Measurements from ENCODE around the gene NIN.
"Not testable (repeated sequence)": the region's sequence is repeated elsewhere in the genome, so short reads cannot be mapped to it uniquely, and the experiment has no call there.

The NIN gene

GRCh38 chr14:50704454-50705010, 126.4 kb downstream of the NIN start:
- TF ChIP-seq POU6F1 (CRISPR knock-in tag; IDR thresholded peaks at IDR 0.05; ENCODE audit: borderline replicate concordance, low read depth) (no peak), ZNF565 (CRISPR knock-in tag; conservative IDR thresholded peaks at IDR 0.05; ENCODE audit: low read depth) (no peak), ARNTL (CRISPR knock-in tag; IDR thresholded peaks at IDR 0.05; ENCODE audit: borderline replicate concordance, low read depth) (no peak), CSDC2 (CRISPR knock-in tag; IDR thresholded peaks at IDR 0.05) (no peak), ESRRG (CRISPR knock-in tag; IDR thresholded peaks at IDR 0.05) (no peak), BACH2 (CRISPR knock-in tag; IDR thresholded peaks at IDR 0.05; ENCODE audit: borderline replicate concordance) (no peak), TOX (CRISPR knock-in tag; IDR thresholded peaks at IDR 0.05; ENCODE audit: borderline replicate concordance) (no peak), RARB (CRISPR knock-in tag; IDR thresholded peaks at IDR 0.05) (no peak), GLIS3 (CRISPR knock-in tag; IDR thresholded peaks at IDR 0.05) (no peak), ZC3H10 (CRISPR knock-in tag; IDR thresholded peaks at IDR 0.05) (no peak), PPARA (CRISPR knock-in tag; IDR thresholded peaks at IDR 0.05; ENCODE audit: borderline replicate concordance) (no peak)
- TF ChIP-seq, protein P1, sequence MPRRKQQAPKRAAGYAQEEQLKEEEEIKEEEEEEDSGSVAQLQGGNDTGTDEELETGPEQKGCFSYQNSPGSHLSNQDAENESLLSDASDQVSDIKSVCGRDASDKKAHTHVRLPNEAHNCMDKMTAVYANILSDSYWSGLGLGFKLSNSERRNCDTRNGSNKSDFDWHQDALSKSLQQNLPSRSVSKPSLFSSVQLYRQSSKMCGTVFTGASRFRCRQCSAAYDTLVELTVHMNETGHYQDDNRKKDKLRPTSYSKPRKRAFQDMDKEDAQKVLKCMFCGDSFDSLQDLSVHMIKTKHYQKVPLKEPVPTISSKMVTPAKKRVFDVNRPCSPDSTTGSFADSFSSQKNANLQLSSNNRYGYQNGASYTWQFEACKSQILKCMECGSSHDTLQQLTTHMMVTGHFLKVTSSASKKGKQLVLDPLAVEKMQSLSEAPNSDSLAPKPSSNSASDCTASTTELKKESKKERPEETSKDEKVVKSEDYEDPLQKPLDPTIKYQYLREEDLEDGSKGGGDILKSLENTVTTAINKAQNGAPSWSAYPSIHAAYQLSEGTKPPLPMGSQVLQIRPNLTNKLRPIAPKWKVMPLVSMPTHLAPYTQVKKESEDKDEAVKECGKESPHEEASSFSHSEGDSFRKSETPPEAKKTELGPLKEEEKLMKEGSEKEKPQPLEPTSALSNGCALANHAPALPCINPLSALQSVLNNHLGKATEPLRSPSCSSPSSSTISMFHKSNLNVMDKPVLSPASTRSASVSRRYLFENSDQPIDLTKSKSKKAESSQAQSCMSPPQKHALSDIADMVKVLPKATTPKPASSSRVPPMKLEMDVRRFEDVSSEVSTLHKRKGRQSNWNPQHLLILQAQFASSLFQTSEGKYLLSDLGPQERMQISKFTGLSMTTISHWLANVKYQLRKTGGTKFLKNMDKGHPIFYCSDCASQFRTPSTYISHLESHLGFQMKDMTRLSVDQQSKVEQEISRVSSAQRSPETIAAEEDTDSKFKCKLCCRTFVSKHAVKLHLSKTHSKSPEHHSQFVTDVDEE (CRISPR knock-in tag; IDR thresholded peaks at IDR 0.05): no peak
- TF ChIP-seq, protein P2, sequence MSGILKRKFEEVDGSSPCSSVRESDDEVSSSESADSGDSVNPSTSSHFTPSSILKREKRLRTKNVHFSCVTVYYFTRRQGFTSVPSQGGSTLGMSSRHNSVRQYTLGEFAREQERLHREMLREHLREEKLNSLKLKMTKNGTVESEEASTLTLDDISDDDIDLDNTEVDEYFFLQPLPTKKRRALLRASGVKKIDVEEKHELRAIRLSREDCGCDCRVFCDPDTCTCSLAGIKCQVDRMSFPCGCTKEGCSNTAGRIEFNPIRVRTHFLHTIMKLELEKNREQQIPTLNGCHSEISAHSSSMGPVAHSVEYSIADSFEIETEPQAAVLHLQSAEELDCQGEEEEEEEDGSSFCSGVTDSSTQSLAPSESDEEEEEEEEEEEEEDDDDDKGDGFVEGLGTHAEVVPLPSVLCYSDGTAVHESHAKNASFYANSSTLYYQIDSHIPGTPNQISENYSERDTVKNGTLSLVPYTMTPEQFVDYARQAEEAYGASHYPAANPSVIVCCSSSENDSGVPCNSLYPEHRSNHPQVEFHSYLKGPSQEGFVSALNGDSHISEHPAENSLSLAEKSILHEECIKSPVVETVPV (CRISPR knock-in tag; IDR thresholded peaks at IDR 0.05): no peak
- TF ChIP-seq, protein P3, sequence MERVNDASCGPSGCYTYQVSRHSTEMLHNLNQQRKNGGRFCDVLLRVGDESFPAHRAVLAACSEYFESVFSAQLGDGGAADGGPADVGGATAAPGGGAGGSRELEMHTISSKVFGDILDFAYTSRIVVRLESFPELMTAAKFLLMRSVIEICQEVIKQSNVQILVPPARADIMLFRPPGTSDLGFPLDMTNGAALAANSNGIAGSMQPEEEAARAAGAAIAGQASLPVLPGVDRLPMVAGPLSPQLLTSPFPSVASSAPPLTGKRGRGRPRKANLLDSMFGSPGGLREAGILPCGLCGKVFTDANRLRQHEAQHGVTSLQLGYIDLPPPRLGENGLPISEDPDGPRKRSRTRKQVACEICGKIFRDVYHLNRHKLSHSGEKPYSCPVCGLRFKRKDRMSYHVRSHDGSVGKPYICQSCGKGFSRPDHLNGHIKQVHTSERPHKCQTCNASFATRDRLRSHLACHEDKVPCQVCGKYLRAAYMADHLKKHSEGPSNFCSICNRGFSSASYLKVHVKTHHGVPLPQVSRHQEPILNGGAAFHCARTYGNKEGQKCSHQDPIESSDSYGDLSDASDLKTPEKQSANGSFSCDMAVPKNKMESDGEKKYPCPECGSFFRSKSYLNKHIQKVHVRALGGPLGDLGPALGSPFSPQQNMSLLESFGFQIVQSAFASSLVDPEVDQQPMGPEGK (CRISPR knock-in tag; IDR thresholded peaks at IDR 0.05; ENCODE audit: borderline replicate concordance): no peak
- ATAC-seq: no peak

DNA sequence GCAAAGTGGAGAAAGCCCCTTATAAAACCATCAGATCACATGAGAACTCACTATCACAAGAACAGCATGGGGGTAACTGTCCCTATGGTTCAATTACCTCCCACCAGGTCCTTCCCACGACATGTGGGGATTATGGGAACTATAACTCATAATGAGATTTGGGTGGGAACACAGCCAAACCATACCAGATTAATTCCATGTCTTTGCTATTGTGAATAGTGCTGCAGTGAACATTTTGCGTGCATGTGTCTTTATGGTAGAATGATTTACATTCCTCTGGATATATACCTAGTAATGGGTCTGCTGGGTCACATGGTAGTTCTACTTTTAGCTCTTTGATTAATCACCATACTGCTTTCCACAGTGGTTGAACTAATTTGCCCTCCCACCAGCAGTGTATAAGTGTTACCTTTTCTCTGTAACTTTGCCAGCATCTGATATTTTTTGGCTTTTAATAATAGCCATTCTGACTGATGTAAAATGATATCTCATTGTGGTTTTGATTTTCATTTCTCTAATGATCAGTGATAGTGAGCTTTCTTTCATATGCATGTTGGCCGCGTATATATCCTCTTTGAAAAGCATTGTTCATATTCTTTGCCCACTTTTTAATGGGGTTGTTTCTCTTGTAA, 133.2 kb downstream of the NIN start:
- no peak for ATAC-seq
- no peak for TF ChIP-seq RARB (CRISPR knock-in tag; IDR thresholded peaks at IDR 0.05)
- TF ChIP-seq, protein P3 (CRISPR knock-in tag; IDR thresholded peaks at IDR 0.05; ENCODE audit: borderline replicate concordance): no peak
- no peak for TF ChIP-seq ZFP30 (CRISPR knock-in tag; IDR thresholded peaks at IDR 0.05)
- no peak for TF ChIP-seq ESRRG (CRISPR knock-in tag; IDR thresholded peaks at IDR 0.05)
- TF ChIP-seq POU6F1 (CRISPR knock-in tag; IDR thresholded peaks at IDR 0.05; ENCODE audit: borderline replicate concordance, low read depth): no peak
- TF ChIP-seq, protein P1 (CRISPR knock-in tag; IDR thresholded peaks at IDR 0.05): no peak

GRCh38 chr14:50694260-50694659, 136.7 kb downstream of the NIN start:
- ATAC-seq: not testable (repeated sequence)

All from SK-N-SH treated with all-trans-retinoic acid at 6 μM for 48 hours (cell line).